ENCODE measurements around the gene IZUMO4. TPM values are rescaled to one million over a fixed set of nuclear protein-coding genes. Genes with fewer than 3 reads are reported as not detected.
A peak's percentile ranks its signal among the peaks of the same experiment; 100 is the strongest.

Gene IZUMO4
- total RNA-seq, 1 donor from 2014 or later, result not detected

GRCh38 chr19:2053601-2054389 is 42.9 kb upstream of the IZUMO4 start:
- no peaks in the 10 kb centered on the region for H3K9me3 Mint-ChIP-seq
- no peak overlapping the region for H3K4me3 ChIP-seq
- H3K27ac ChIP-seq, result no peak overlapping the region
- peaks cover 3% of the 10 kb centered on the region for H3K27me3 Mint-ChIP-seq (ENCODE audit: insufficient read depth, low read depth)
- H3K9ac ChIP-seq, result no peak overlapping the region
- peaks cover 10% of the 10 kb centered on the region for H3K4me1 ChIP-seq
- peaks cover 29% of the 10 kb centered on the region for H3K4me1 Mint-ChIP-seq
- H3K4me2 ChIP-seq, result no peak overlapping the region
- H4K20me1 ChIP-seq (ENCODE audit: low read depth), result peaks cover 20% of the 10 kb centered on the region
- no peaks in the 10 kb centered on the region for H3K36me3 Mint-ChIP-seq
- H3K9me3 ChIP-seq (ENCODE audit: low read depth), result no peaks in the 10 kb centered on the region
- DNase-seq (ENCODE audit: low spot score), result no peak
- H3K27ac Mint-ChIP-seq, result no peak overlapping the region
- peaks cover 16% of the 10 kb centered on the region for H3F3A ChIP-seq (ENCODE audit: low read depth)
- peaks cover 21% of the 10 kb centered on the region for H3K79me2 ChIP-seq (ENCODE audit: low read depth)
- no peaks in the 10 kb centered on the region for H3K36me3 ChIP-seq
- no peak for TF ChIP-seq EZH2phosphoT487 (IDR thresholded peaks at IDR 0.05)
- no peak for TF ChIP-seq EZH2 (IDR thresholded peaks at IDR 0.05)
- no peak for TF ChIP-seq CTCF (IDR thresholded peaks at IDR 0.05)
- H2AFZ ChIP-seq (replicated peaks), result no peak overlapping the region
- H3K4me3 Mint-ChIP-seq, result no peak overlapping the region
- no peaks in the 10 kb centered on the region for H3K27me3 ChIP-seq

DNA sequence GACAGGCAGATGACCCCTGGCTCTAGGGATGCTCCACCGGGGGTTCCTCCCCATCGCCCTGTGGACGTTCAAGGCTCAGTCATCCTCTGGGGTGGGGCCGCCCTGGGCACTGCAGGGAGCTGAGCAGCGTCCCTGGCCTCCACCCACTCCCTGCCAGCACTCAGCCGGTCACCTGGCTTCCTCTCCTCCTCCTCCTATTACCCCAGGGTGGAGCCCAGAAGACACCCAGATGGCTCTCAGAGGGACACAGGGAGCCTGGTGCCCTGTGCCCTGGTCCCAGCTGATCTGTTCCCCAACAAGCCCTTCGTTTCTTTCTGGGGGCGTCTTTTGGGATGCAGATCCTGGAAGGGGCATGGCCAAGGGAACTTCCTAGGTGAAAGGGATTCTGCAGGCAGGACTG is 42.0 kb upstream of the IZUMO4 start:
- Mint-ChIP-seq H3K9me3 (no peaks in the 10 kb centered on the region), H3K4me3 (no peak overlapping the region), H3K27ac (no peak overlapping the region), H3K27me3 (ENCODE audit: insufficient read depth, low read depth) (peaks cover 3% of the 10 kb centered on the region), H3K4me1 (peaks cover 32% of the 10 kb centered on the region), H3K36me3 (no peaks in the 10 kb centered on the region)
- peaks cover 25% of the 10 kb centered on the region for H3F3A ChIP-seq (ENCODE audit: low read depth)
- H3K27me3 ChIP-seq, result no peaks in the 10 kb centered on the region
- H2AFZ ChIP-seq (replicated peaks), result no peak overlapping the region
- peaks cover 11% of the 10 kb centered on the region for H3K79me2 ChIP-seq (ENCODE audit: low read depth)
- H3K9me3 ChIP-seq (ENCODE audit: low read depth), result no peaks in the 10 kb centered on the region
- H3K27ac ChIP-seq, result no peak overlapping the region
- TF ChIP-seq CTCF (IDR thresholded peaks at IDR 0.05) (no peak), EZH2 (IDR thresholded peaks at IDR 0.05) (no peak), EZH2phosphoT487 (IDR thresholded peaks at IDR 0.05) (no peak)
- H4K20me1 ChIP-seq (ENCODE audit: low read depth), result peaks cover 10% of the 10 kb centered on the region
- no peaks in the 10 kb centered on the region for H3K36me3 ChIP-seq
- H3K4me1 ChIP-seq, result peaks cover 17% of the 10 kb centered on the region
- no peak overlapping the region for H3K4me3 ChIP-seq
- no peak overlapping the region for H3K4me2 ChIP-seq
- no peak for DNase-seq (ENCODE audit: low spot score)
- no peak overlapping the region for H3K9ac ChIP-seq

GRCh38 chr19:2055931-2056836 is 40.5 kb upstream of the IZUMO4 start:
- H3F3A ChIP-seq (ENCODE audit: low read depth), result peaks cover 37% of the 10 kb centered on the region
- H3K27me3 Mint-ChIP-seq (ENCODE audit: insufficient read depth, low read depth), result peaks cover 6% of the 10 kb centered on the region
- H3K4me3 ChIP-seq, result no peak overlapping the region
- no peaks in the 10 kb centered on the region for H3K9me3 ChIP-seq (ENCODE audit: low read depth)
- no peak for DNase-seq (ENCODE audit: low spot score)
- no peaks in the 10 kb centered on the region for H3K36me3 Mint-ChIP-seq
- H3K9ac ChIP-seq, result peak overlapping the region; percentile 20
- H3K4me1 Mint-ChIP-seq, result peaks cover 41% of the 10 kb centered on the region
- peaks cover 25% of the 10 kb centered on the region for H3K4me1 ChIP-seq
- peak overlapping the region; percentile 93 for H3K27ac Mint-ChIP-seq
- no peak overlapping the region for H3K27ac ChIP-seq
- H3K4me2 ChIP-seq, result no peak overlapping the region
- H2AFZ ChIP-seq (replicated peaks), result no peak overlapping the region
- H3K9me3 Mint-ChIP-seq, result no peaks in the 10 kb centered on the region
- H3K79me2 ChIP-seq (ENCODE audit: low read depth), result no peaks in the 10 kb centered on the region
- H3K27me3 ChIP-seq, result no peaks in the 10 kb centered on the region
- H4K20me1 ChIP-seq (ENCODE audit: low read depth), result no peaks in the 10 kb centered on the region
- H3K36me3 ChIP-seq, result no peaks in the 10 kb centered on the region
- peak overlapping the region; percentile 65 for H3K4me3 Mint-ChIP-seq
- TF ChIP-seq CTCF (IDR thresholded peaks at IDR 0.05) (no peak), EZH2phosphoT487 (IDR thresholded peaks at IDR 0.05) (no peak), EZH2 (IDR thresholded peaks at IDR 0.05) (no peak)

Measured in neural progenitor cell (in vitro differentiated cells).